HG03439 (cell line): ENCODE results near the gene CT47A1.
"Not testable (repeated sequence)": the region's sequence is repeated elsewhere in the genome, so short reads cannot be mapped to it uniquely, and the experiment has no call there.

Experiments used
- ATAC-seq: cut with Tn5 transposase; IDR thresholded peaks from one replicate; pipeline ENCODE4 v1.9.1; 2021; ENCODE audit warnings: mild to moderate bottlenecking, moderate library complexity; ENCODE audit not compliant: unreplicated experiment

Gene CT47A1

GRCh38 chrX:120985660-120986059 is at the start of gene CT47A1:
CT47A1 (minus strand) TSS chrX:120985760; CDS start chrX:120985529, 231 bp downstream.
- ATAC-seq = not testable (repeated sequence)

- ATAC-seq = no peak
These were observed 47.0 kb upstream of the CT47A1 start for GRCh38 chrX:121032531-121032930.

GRCh38 chrX:121030083-121030482 is 44.5 kb upstream of the CT47A1 start:
- ATAC-seq = no peak

GRCh38 chrX:121028419-121028818 is 42.9 kb upstream of the CT47A1 start:
- ATAC-seq = no peak

GRCh38 chrX:121014826-121015225 is 29.3 kb upstream of the CT47A1 start:
- ATAC-seq = no peak

- ATAC-seq = no peak
These were observed 28.4 kb upstream of the CT47A1 start for GRCh38 chrX:121013897-121014455.

- ATAC-seq = no peak
These were observed 25.7 kb upstream of the CT47A1 start for GRCh38 chrX:121011254-121011653.

- no peak for ATAC-seq
These were observed 24.7 kb upstream of the CT47A1 start for GRCh38 chrX:121010218-121010617.

- no peak for ATAC-seq
These were observed 24.2 kb upstream of the CT47A1 start for GRCh38 chrX:121009764-121010163.

- ATAC-seq = no peak
These were observed 23.4 kb upstream of the CT47A1 start for GRCh38 chrX:121008920-121009319.

- no peak for ATAC-seq
These were observed 15.0 kb upstream of the CT47A1 start for GRCh38 chrX:121000589-121000988.

GRCh38 chrX:120999413-120999812 is 13.9 kb upstream of the CT47A1 start:
- no peak for ATAC-seq

GRCh38 chrX:120956500-120956899 is 29.1 kb downstream of the CT47A1 start, which contains the start of gene CT47A7:
CT47A7 (minus strand) TSS chrX:120956600; CDS start chrX:120956345, 255 bp downstream.
- ATAC-seq = not testable (repeated sequence)
